ENCODE results near the gene ING3.

The ING3 gene

GRCh38 chr7:120950539-120951308, at the start of gene ING3:
Gene ING3 (plus strand): TSS chr7:120950777. CDS start chr7:120950897, 120 bp downstream.
- peak; percentile 96 for DNase-seq (ENCODE audit: low spot score)

GRCh38 chr7:120915314-120916105, 35.1 kb upstream of the ING3 start:
- no peak for DNase-seq (ENCODE audit: low spot score)

DNA sequence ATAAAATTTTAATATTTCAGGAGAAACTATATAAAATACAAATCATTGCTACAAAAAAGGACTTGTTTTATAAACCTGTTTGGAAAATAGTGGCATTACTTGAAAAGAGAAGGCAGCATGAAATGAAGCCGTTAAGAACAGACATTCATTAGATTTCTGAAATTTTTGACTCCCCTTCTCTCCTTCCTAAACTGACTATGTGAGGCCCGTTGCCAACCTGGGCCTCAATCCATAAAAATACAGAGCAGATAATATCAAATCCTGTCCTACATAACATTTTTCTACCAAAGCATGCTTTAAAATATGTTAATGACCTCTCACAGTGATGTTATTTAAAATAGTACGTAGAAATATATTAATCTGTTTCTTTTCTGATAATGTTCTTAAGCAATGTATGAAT, 34.5 kb upstream of the ING3 start:
- no peak for DNase-seq (ENCODE audit: low spot score)

- no peak for DNase-seq (ENCODE audit: low spot score)
Observed at GRCh38 chr7:120916538-120916937, 34.0 kb upstream of the ING3 start.

DNA sequence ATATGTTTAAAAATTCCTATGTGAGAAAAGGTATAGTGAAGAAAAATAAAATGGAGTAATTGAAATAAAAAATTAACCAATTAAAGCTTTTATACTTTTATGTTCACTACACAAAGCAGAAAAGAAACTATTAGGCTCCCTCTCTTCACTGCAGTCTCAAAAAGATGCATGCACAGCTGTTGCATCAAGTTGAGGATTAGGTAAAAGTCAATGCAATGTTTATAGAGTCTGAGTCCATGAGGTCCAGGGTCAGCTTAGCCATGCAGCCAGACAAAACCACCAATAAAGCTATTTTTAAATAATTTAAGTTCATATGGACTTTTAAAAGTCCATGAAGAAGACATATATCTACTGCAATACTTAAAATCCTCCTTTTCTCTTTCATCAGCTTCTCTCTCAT, 31.1 kb upstream of the ING3 start:
- no peak for DNase-seq (ENCODE audit: low spot score)

DNA sequence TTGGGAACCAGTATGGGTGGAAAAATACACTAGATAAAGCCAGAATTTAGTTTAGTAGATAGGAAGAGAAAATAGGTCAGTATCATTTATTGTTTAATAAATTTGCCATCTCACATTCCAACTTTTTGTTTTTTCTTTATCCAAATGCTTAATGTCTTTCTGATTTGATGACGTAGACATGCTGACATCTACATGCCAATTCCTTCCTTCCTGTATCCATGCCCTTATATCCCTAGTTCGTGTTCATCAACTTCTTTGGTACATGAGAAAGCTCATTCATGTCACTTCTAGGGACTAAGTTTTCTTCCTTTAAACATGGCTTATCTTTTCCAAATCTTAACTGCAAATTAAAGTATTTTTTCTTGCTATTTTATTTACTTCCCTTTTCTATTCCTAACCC, 30.5 kb upstream of the ING3 start:
- no peak for DNase-seq (ENCODE audit: low spot score)

- no peak for DNase-seq (ENCODE audit: low spot score)
Observed at GRCh38 chr7:120920591-120921274, 29.8 kb upstream of the ING3 start.

DNA sequence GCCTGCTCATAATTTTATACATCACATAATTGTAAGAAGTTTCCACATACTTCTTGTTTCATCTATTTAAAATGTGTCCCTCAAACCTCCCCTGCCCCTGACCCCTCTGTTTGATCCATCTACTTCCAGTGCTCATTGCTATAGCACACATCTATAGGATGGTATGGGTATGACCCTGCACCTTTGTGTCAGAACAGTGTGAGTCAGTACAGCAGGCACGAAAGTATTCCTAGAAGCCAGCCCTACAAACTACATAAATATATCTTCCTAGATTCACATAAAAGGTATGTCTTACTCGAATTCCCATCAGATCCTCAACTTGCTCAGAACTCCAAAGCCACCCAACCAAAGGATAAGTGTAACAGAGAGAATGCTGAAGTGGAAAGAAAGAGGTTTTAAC, 25.7 kb upstream of the ING3 start:
- no peak for DNase-seq (ENCODE audit: low spot score)

DNA sequence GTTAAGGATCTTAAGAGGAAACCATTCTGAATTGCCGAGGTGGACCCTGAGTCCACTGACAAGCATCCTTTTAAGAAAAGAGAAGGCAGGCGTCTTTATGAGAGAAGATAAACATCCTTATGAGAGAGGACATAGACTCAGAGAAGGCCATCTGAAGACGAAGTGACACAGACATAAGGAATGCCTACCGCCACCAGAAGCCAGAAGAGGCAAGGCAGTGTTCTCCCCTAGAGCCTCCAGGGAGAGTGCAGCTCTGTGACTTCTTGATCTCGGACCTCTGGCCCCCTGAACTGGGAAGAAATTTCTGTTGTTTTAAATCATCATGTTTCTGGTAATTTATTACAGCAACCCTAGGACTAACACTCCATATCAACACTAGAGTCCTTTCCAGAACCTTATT, 25.2 kb upstream of the ING3 start:
- DNase-seq (ENCODE audit: low spot score) = no peak

- DNase-seq (ENCODE audit: low spot score) = no peak
Observed at GRCh38 chr7:120926943-120927346, 23.6 kb upstream of the ING3 start.

GRCh38 chr7:120927454-120928103, 23.0 kb upstream of the ING3 start:
- no peak for DNase-seq (ENCODE audit: low spot score)

DNA sequence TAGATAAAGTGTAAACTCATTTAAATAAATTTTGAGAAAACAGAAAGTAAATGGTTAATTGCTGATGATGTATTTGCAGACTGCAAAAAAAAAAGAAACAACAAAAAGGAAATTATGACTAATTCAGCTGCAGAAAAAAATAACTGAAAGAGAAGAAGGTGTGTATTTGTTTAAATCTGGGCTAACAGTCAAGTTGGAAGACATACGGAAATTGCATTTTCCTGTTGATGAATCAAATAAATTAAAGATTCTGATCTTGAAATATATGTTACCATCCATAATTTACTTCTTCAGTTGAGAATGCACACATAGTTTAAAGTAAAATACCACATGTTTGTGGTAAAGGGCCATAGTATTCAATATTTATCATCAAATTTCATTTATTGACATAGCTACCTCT, 19.3 kb upstream of the ING3 start:
- DNase-seq (ENCODE audit: low spot score) = no peak

GRCh38 chr7:120933475-120933874, 17.1 kb upstream of the ING3 start:
- DNase-seq (ENCODE audit: low spot score) = no peak

GRCh38 chr7:120939345-120939744, 11.2 kb upstream of the ING3 start:
- no peak for DNase-seq (ENCODE audit: low spot score)

DNA sequence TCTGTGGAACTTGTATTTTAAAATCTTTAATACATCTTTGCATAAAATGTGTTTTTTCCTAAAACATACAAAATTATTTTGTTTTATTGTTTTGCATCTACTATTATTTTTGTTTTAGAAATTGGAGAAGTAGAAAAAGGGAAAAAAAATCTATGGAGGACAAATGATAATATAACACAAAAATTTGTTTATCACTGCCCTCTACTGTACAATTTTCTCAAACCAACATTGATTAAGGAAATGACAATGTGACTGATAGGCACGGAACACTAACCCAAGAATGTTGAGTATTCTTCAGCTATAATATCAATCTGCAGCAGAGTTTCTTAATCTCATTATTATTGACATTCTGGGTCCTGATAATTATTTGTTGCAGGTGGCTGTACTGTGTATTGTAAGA, 9.5 kb upstream of the ING3 start:
- DNase-seq (ENCODE audit: low spot score) = no peak

DNA sequence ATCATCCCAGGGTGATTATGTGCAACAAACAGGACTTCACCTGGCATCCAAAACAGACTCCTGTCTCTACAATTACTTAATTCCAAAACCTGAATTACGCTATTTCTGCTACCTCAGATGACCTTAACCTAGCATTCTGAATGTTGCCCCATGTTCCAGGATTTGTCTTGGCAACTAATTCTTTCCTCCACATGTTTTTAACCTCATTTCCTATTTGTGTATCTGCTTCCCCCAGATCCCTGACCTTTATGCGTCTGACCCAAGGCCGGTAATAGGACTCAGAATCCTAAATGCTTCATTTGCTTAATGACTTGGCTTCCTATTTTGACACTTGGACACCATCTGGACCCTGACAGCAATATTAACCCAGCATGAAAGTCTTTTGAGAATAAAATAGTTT, 8.7 kb upstream of the ING3 start:
- DNase-seq (ENCODE audit: low spot score) = no peak

GRCh38 chr7:120942861-120943260, 7.7 kb upstream of the ING3 start:
- no peak for DNase-seq (ENCODE audit: low spot score)

GRCh38 chr7:120944826-120945562, 5.6 kb upstream of the ING3 start:
- DNase-seq (ENCODE audit: low spot score) = no peak

- no peak for DNase-seq (ENCODE audit: low spot score)
Observed at GRCh38 chr7:120947980-120948379, 2.6 kb upstream of the ING3 start.

GRCh38 chr7:120949393-120949911, 1.1 kb upstream of the ING3 start:
- no peak for DNase-seq (ENCODE audit: low spot score)

- DNase-seq (ENCODE audit: low spot score) = no peak
Observed at GRCh38 chr7:120949998-120950538, 509 bp upstream of the ING3 start.
